SK-N-SH treated with all-trans-retinoic acid at 6 μM for 48 hours (cell line): Measurements from ENCODE around the gene TP53AIP1.

Experiments used
- BACH2 ChIP-seq: fragments of 250-450 bp; sonication (Bioruptor Pico); IDR thresholded peaks from 2 replicates; pipeline ENCODE4 v1.9.0; 2021; ENCODE audit warnings: mild to moderate bottlenecking, borderline replicate concordance
- OSR1 ChIP-seq: fragments of 250-450 bp; sonication (Bioruptor Pico); IDR thresholded peaks from 2 replicates; pipeline ENCODE4 v1.8.0; 2022; ENCODE audit warnings: moderate library complexity, mild to moderate bottlenecking, inconsistent platforms
- PATZ1 ChIP-seq: fragments of 250-450 bp; sonication (Bioruptor Pico); IDR thresholded peaks from 2 replicates; pipeline ENCODE4 v1.8.0; 2020; ENCODE audit warnings: mild to moderate bottlenecking, moderate library complexity, borderline replicate concordance
- TOX ChIP-seq: fragments of 250-450 bp; sonication (Bioruptor Pico); IDR thresholded peaks from 2 replicates; pipeline ENCODE4 v1.8.0; 2021; ENCODE audit warnings: mild to moderate bottlenecking, moderate library complexity, borderline replicate concordance
- ZFP30 ChIP-seq: fragments of 450-650 bp; formaldehyde crosslinking; IDR thresholded peaks from 2 replicates; pipeline ENCODE4 v1.5.0; 2022; ENCODE audit warnings: mild to moderate bottlenecking, moderate library complexity

DNA sequence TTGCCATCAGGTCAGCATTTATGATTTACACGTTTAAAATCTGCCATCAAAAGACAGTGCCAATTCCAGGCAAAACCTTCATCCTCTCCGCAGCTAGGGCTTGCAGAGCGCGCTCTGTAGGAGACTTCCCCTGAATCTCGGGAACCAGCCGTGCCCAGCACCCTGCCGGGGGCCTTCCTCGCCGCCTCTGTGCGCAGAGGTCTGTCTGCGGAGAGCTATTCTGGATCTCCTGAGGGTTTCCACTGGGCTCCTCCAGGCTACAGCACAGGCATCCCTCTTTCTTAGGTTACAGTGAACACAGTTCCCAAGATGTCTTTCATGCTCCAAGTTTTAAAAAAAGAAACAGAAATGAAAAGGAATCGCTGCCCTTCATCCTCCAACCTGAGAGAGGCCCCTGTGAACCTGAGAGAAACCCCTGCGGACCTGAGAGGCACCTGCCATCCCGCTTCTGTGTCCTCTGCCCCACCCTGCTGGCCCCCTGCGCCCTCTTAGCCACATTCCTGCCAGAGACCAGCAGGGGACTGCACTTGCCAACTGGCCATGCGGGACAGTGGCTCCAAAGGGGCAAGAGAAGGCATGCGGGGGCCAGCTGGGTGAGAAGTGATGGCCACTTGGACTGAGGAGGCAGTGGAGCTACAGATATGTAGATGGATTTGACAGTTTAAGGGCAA is 16.1 kb downstream of the TP53AIP1 start:
- TF ChIP-seq OSR1 (CRISPR knock-in tag) = no peak
- no peak for TF ChIP-seq PATZ1 (CRISPR knock-in tag)
- TF ChIP-seq ZFP30 = no peak
- no peak for TF ChIP-seq TOX (CRISPR knock-in tag)
- TF ChIP-seq BACH2 (CRISPR knock-in tag) = no peak
